Caco-2 (cell line): ENCODE data around the gene SOD2. TPM values are rescaled to one million over a fixed set of nuclear protein-coding genes. Genes with fewer than 3 reads are reported as not detected.
"Not testable (repeated sequence)": the region's sequence is repeated elsewhere in the genome, so short reads cannot be mapped to it uniquely, and the experiment has no call there.

Experiments
- BruUV-seq: library from RNA; stranded (reverse); fragments of 400-500 nt; replicated peaks from 2 replicates; lab custom pipeline; 2021; lab: Mats Ljungman, UMichigan
- CTCF ChIA-PET: fragments of 300-600 bp; sonication (Branson Sonifier 250); formaldehyde crosslinking; loops from one replicate; lab custom pipeline; 2022; ENCODE audit warnings: antibody characterized with exemption; lab: Charles Lee
- POLR2A ChIA-PET: fragments of 300-600 bp; sonication (Branson Sonifier 250); formaldehyde crosslinking; loops from one replicate; lab custom pipeline; 2022; ENCODE audit warnings: antibody characterized with exemption; lab: Charles Lee
- DNase-seq, 2 experiments: peaks; one replicate each; pipeline versions ENCODE4 v3.0.0 to v3.0.0-alpha.2; 2020 to 2022
- H3K27me3 ChIP-seq: replicated peaks from 2 replicates; pipeline ENCODE4 v1.6.0; 2011; ENCODE audit warnings: low read length; ENCODE audit not compliant: control insufficient read depth, insufficient read depth
- H3K36me3 ChIP-seq: 2 replicates; pipeline ENCODE4 v1.5.1; 2011; ENCODE audit warnings: low read length; ENCODE audit not compliant: control insufficient read depth, insufficient read depth
- H3K4me1 ChIP-seq: fragments of 250-450 bp; sonication (Bioruptor Pico); 2 replicates; pipeline ENCODE4 v1.5.1; 2020; ENCODE audit warnings: mild to moderate bottlenecking
- H3K4me3 ChIP-seq: 2 replicates; pipeline ENCODE4 v1.5.1; 2011; ENCODE audit warnings: low read depth, mild to moderate bottlenecking, control low read depth, low read length
- H3K9me3 ChIP-seq: fragments of 250-450 bp; sonication (Bioruptor Pico); 2 replicates; pipeline ENCODE4 v1.5.1; 2020; ENCODE audit warnings: mild to moderate bottlenecking, moderate library complexity
- H3K27ac Mint-ChIP-seq: one replicate; pipeline ENCODE4 v1.8.0; 2022; ENCODE audit warnings: mixed read lengths; ENCODE audit not compliant: unreplicated experiment
- H3K27me3 Mint-ChIP-seq: one replicate; pipeline ENCODE4 v1.8.0; 2022; ENCODE audit warnings: mixed read lengths; ENCODE audit not compliant: insufficient read depth, unreplicated experiment
- H3K36me3 Mint-ChIP-seq: one replicate; pipeline ENCODE4 v1.8.0; 2022; ENCODE audit warnings: mild to moderate bottlenecking, mixed read lengths; ENCODE audit not compliant: insufficient read depth, unreplicated experiment
- H3K4me1 Mint-ChIP-seq: one replicate; pipeline ENCODE4 v1.8.0; 2022; ENCODE audit warnings: low read depth, mixed read lengths; ENCODE audit not compliant: unreplicated experiment
- H3K4me3 Mint-ChIP-seq: one replicate; pipeline ENCODE4 v1.8.0; 2022; ENCODE audit warnings: mild to moderate bottlenecking, moderate library complexity, mixed read lengths; ENCODE audit not compliant: unreplicated experiment
- H3K9me3 Mint-ChIP-seq: one replicate; pipeline ENCODE4 v1.8.0; 2022; ENCODE audit warnings: mixed read lengths; ENCODE audit not compliant: unreplicated experiment
- CTCF ChIP-seq, 2 experiments: fragments of 200-600 bp in 1 of 2; IDR thresholded peaks; 1 replicate in 1 of 2; 2 replicates in 1 of 2; pipeline versions ENCODE4 v1.5.1 to v1.8.0; 2011 to 2022; ENCODE audit warnings: antibody characterized with exemption in 1 of 2, control low read depth in 1 of 2, inconsistent platforms in 1 of 2, low read depth in 1 of 2, low read length in 1 of 2, mild to moderate bottlenecking in 1 of 2, moderate library complexity in 1 of 2; ENCODE audit not compliant: insufficient read depth in 1 of 2, severe bottlenecking in 1 of 2, unreplicated experiment in 1 of 2
- intact Hi-C: fragments of 100-400 bp; cut with micrococcal nuclease; formaldehyde crosslinking; loops from one replicate; pipeline ENCODE4 v1.10.0; 2022; ENCODE audit not compliant: unreplicated experiment
- total RNA-seq: library from RNA; stranded (reverse); gene quantifications from 2 replicates; pipeline ENCODE4 v1.2.3, GENCODE V29; 2022

SOD2 gene
- total RNA-seq, 1 experiment from 2014 or later, result 110 TPM

DNA sequence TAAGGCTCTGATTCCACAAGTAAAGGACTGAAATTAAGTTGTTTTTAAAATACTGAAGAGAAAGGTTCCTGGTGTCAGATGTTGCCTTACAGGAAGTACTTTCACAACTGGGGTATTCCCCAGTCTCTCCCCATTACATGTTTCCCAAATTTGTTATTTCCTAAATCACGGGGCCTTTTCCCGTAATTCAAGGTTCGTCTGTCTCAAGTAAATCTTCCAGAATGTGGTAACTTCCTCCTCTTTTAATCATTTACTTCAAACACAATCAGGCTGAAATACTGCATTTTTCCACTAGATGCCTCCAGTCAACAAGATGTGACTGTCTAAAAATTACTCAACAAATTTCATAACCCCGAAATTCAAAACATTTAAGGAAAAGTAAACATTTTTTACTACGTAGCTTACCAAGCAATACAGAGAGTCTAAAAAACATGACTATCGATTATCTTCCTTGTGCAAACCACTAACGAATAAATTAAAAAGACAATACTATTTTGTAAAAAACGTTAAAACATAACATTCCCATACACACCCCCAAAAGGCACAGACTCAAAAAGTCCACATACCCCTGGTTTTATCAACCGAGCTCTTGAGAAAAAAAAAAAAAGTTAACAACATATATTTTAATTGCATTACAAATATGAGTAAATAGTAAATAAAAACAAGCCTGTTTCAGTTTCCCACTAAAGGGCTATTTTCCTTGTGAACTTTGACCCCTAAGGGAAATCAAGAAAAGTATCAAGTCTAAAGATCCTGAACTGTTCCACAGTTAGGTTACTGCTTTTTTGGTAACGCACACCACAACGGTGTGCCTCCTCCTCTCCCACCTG, 1.7 kb downstream of the SOD2 start:
- intact Hi-C loops, result loop anchor here (1.0 to 5.0 kb wide), 4 partner anchors 49 to 250 kb away; partner anchors contain the start of gene ACAT2
- POLR2A ChIA-PET, result interaction anchor here (0.7 to 3.2 kb wide), 3 partner anchors 36 to 98 kb away, joined by 4 to 36 read pairs (median 6); partner anchors contain the start of genes ACAT2, TCP1 and WTAP
- Mint-ChIP-seq H3K9me3 (no peaks in the 10 kb centered on the region), H3K27ac (peak overlapping the region; percentile 80), H3K36me3 (peaks cover 51% of the 10 kb centered on the region), H3K4me3 (peak overlapping the region; percentile 72), H3K27me3 (no peaks in the 10 kb centered on the region), H3K4me1 (peaks cover 16% of the 10 kb centered on the region)
- H3K9me3 ChIP-seq, result no peaks in the 10 kb centered on the region
- CTCF ChIA-PET, result interaction anchor here (0.7 to 1.2 kb wide), 3 partner anchors 35 to 99 kb away, joined by 3 to 4 read pairs (median 4); partner anchors contain the start of gene MRPL18
- H3K4me3 ChIP-seq, result peak overlapping the region; percentile 59
- no peaks in the 10 kb centered on the region for H3K27me3 ChIP-seq
- H3K36me3 ChIP-seq, result peaks cover 2% of the 10 kb centered on the region; the same call in 1 of the 2 replicates
- BruUV-seq, result TSS peak; percentile 48
- peak; percentile 56 to 63 for TF ChIP-seq CTCF (IDR thresholded peaks at IDR 0.05; ENCODE audit: insufficient read depth in 1 of 2, low read depth in 1 of 2, low read length in 1 of 2, severe bottlenecking in 1 of 2, unreplicated experiment in 1 of 2)
- DNase-seq, result peak in 1 of 2 experiments; percentile 64
- H3K4me1 ChIP-seq, result peaks cover 4% of the 10 kb centered on the region

GRCh38 chr6:159690135-159690534, 2.9 kb downstream of the SOD2 start:
- CTCF ChIA-PET, H3K4me3 ChIP-seq, DNase-seq, H3K9me3 ChIP-seq, BruUV-seq, H3K27ac Mint-ChIP-seq, H3K4me1 ChIP-seq, H3K4me3 Mint-ChIP-seq, H3K9me3 Mint-ChIP-seq, H3K36me3 ChIP-seq, H3K27me3 Mint-ChIP-seq, H3K27me3 ChIP-seq: not testable (repeated sequence)
- POLR2A ChIA-PET, result interaction anchor here (1.4 kb wide), 1 partner anchor 37 kb away, joined by 4 read pairs; the partner anchor contains the start of gene WTAP
- intact Hi-C loops, result loop anchor here (5.0 kb wide), 1 partner anchor 162 kb away; no protein-coding TSS in a partner anchor
- Mint-ChIP-seq H3K36me3 (peaks cover 63% of the 10 kb centered on the region), H3K4me1 (peaks cover 16% of the 10 kb centered on the region)

DNA sequence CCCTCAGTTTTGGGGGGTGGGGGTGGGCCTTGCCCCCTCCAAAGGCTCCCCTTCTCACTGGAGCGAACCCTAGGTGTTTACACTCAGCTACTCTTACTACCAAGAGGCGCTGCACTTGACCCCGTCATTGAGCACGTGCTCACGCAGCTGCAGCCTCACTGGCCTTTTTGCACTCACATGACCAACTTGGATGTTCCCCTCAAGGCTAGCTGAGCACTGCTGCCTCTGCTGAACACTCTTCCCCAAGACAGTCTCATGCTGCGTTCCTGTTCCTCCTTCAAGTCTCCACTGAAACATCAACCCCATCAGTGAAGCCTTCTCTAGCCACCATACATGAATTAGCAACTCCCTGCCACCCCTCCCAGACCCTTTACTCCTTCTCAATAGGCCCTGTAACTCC, 4.0 kb downstream of the SOD2 start:
- no peak overlapping the region for H3K4me3 Mint-ChIP-seq
- no peaks in the 10 kb centered on the region for H3K9me3 ChIP-seq
- CTCF ChIA-PET, result interaction anchor here (0.8 kb wide), 1 partner anchor 79 kb away, joined by 3 read pairs; no protein-coding TSS in a partner anchor
- H3K4me3 ChIP-seq, result no peak overlapping the region
- TF ChIP-seq CTCF (IDR thresholded peaks at IDR 0.05; ENCODE audit: insufficient read depth in 1 of 2, low read depth in 1 of 2, low read length in 1 of 2, severe bottlenecking in 1 of 2, unreplicated experiment in 1 of 2), result no peak
- H3K4me1 Mint-ChIP-seq, result peaks cover 10% of the 10 kb centered on the region
- no peaks in the 10 kb centered on the region for H3K9me3 Mint-ChIP-seq
- peaks cover 70% of the 10 kb centered on the region for H3K36me3 Mint-ChIP-seq
- POLR2A ChIA-PET, result interaction anchor here (1.4 kb wide), 1 partner anchor 38 kb away, joined by 4 read pairs; the partner anchor contains the start of gene WTAP
- H3K27ac Mint-ChIP-seq, result no peak overlapping the region
- no peak for DNase-seq
- no TSS peak for BruUV-seq
- peaks cover 3% of the 10 kb centered on the region for H3K36me3 ChIP-seq
- no peaks in the 10 kb centered on the region for H3K27me3 ChIP-seq
- peaks cover under 1% of the 10 kb centered on the region for H3K4me1 ChIP-seq
- no peaks in the 10 kb centered on the region for H3K27me3 Mint-ChIP-seq
- intact Hi-C loops, result no loop called here
